Activated CD8-positive, alpha-beta memory T cell treated with anti-CD3 and anti-CD28 coated beads for 24 hours (primary cell): ENCODE measurements around the gene UTY.

ENCODE experiments used
- DNase-seq: peaks from one replicate; pipeline ENCODE4 v3.0.0-alpha.2; 2020

The UTY gene

DNA sequence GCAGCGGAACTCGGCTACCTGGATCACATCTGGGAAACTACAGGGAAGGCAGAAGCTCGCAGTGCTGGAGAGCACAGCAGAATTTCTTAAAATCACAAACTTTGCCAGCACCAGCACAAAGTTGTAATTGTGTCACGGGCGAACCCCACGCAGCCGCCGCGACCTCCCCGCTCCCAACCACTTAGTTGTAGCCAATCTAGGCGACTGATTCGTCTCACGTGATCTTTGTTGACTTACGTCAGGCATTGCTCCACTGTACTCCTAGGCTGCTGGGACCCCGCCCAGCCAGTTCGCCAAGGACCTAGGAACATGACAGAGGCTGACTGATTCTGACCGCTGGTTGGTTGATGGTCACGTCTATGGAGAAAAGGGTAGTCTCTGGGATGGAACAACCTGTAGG, at the start of gene UTY:
UTY (minus strand) TSS at position 206 of the 400 bp plus-strand sequence. CDS start 368 bp downstream, outside the sequence.
- DNase-seq: no peak

- no peak for DNase-seq
Observed at GRCh38 chrY:13520474-13520873, 40.6 kb upstream of the UTY start.

DNA sequence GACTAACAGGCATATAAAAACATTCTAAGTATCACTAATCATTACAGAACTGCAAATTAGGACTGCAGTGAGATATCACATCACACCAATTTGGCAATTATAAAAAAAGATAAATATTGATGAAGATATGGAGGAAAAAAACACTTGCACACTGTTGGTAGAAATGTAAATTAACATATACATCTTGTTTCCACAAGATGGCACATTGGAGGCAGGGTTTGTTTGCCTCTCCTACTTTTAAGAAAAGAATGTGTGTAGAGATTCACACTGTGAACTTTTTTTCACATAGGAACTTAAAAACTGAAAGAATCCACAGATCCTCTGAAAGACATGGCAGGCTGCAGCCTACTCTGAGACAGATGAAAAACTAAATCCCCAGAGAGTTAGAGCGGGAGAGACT, 21.4 kb upstream of the UTY start:
- DNase-seq: no peak

- no peak for DNase-seq
Observed at GRCh38 chrY:13493737-13494136, 13.9 kb upstream of the UTY start.

- DNase-seq: no peak
Observed at GRCh38 chrY:13492408-13492807, 12.6 kb upstream of the UTY start.

DNA sequence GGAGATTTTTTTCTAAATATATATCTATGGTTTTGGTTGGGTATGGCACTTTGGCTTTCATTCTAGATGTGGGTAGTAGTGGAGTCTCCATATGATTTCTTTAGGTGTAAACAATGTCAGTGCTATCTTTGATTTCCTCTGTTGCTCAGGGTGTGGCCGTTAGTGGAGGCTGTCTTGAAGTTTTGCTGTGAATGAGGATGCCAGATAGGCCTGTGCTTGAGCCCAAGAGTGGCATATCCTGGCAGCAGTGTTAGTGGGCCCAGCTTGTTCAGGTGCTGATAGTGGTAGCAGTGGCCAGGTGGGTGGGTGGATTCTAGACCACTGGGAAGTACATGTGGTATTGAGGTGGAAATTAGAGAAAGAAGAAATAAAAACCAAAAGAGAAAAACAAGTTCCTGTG, 8.9 kb upstream of the UTY start:
- no peak for DNase-seq

- no peak for DNase-seq
Observed at GRCh38 chrY:13479121-13479711, 617 bp downstream of the UTY start.

GRCh38 chrY:13478126-13478785, 1.6 kb downstream of the UTY start:
- no peak for DNase-seq

- DNase-seq: no peak
Observed at GRCh38 chrY:13474997-13475396, 4.8 kb downstream of the UTY start.

DNA sequence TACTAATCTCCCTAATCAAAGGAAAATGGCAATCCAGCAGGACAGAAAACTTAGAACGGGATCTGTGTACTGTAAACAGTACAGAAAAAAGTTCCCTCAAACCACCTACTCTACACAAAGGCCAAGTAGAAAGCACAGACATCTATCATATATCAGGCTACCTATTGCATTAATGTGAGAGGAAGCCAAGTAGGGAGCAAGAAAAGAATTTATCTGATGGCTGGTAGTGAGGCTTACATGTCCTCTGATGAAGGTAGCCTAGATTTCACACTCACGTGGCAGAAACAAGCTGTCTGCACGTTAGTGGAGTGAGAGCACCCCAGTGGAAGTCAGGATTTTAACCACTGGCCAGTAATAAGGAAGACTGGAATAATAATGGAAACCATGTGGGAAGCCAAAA, 28.3 kb downstream of the UTY start:
- DNase-seq: no peak

GRCh38 chrY:13450596-13451130, 29.2 kb downstream of the UTY start:
- no peak for DNase-seq

GRCh38 chrY:13445566-13445965, 34.3 kb downstream of the UTY start:
- DNase-seq: no peak

GRCh38 chrY:13443146-13443545, 36.7 kb downstream of the UTY start:
- no peak for DNase-seq

DNA sequence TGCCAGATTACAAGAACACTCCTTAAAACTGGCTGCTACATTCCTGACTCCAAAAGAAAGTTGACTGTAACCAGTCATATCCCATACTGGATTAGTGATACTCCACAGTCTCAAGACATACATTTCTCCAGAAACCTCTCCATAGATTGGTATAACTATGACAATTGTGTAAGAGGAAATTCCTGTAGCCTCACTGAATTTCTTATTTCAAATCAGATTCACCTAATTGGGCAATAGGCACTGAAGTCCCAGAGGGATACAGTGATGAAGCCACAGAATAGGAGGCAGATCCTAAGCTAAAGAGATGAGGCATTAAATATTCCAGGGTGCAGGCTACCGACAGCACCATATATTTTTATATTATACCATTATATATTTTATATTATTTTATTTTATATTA, 39.0 kb downstream of the UTY start:
- no peak for DNase-seq

GRCh38 chrY:13435968-13436937, 43.6 kb downstream of the UTY start:
- DNase-seq: no peak

DNA sequence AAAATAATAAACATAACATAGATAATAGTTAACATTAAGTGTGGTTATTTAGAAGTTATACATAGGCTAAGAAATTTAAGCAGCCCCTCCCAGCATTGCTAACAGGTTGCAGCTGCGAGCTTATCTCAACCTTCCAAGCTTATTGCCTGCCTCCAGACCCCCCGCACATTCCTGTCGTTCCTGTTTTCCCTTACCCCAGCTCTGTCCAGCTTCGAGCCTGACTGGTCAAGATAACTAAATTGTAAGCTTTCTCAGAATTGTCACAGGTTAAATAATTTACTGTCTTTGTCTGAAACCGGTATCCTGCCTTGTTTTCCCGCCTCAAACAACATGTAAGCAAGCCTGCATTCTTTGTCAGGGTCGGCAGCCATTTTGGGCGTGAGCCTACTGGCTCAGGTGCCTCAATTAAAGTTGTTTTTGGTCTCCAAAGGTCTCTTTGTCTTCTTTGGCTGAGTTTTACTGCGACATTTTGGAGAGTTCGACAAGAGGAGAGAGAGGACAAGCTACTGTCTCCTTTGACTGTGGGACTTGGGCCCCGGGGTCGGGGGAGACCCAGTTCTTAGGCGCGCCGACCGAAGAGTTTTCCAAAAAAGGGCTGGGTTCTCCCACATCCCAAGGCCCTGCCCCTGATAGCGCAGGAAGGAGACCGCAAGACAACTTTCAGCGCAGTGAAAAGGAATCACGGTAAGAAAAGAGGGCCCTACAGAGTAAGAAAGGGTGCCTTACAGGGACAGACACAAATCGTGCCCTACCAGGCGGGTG, 44.4 kb downstream of the UTY start:
- DNase-seq: no peak

DNA sequence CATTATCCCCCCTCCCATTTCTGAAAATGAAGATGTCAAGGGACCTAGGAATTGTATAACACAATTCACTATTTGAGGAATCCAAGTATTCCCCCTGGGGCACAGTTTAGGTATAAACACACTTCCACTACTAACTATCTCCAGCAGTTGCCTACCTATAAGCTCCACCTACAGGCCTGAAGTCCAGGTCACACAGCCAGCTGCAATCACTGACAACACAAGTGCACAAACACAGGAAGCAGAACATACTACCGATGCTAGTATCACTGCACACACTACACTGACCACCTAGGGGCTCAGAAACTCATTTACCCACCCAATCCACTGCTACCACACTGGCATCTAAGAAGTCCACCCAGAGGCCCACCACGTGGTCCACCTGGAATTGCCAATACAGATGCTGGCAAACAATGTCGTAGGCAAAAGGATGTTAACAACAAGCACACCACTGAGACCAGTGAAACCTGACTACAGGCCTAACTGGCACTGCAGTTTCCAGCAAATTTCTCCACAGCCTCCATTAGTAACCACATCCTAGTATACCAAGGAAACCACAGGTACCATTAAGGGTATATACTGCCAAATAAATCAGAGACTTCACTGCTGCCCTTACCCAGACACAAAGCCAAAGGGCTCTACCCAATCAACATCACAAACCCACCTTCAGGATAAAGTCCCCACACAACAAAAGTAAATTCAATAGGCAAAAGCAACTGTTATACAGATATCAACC, 47.4 kb downstream of the UTY start:
- DNase-seq: no peak

DNA sequence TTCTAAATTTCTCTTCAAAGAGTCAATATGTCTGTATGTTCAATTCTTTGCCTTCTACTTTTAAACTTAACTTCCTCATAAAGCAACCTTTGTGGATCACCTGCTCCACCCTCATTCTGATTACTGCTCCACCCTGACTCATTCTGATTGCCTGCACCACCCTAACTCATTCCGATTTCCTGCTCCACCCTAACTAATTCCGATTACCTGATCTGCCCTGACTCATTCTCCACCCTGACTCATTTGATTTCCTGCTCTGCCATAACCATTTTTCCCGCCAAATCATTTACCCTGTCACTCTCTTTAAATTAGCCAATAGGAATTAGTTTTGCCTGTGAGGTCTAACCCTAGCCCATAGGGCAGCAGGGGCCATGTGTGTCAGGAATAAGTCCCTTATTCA, 50.3 kb downstream of the UTY start:
- no peak for DNase-seq

DNA sequence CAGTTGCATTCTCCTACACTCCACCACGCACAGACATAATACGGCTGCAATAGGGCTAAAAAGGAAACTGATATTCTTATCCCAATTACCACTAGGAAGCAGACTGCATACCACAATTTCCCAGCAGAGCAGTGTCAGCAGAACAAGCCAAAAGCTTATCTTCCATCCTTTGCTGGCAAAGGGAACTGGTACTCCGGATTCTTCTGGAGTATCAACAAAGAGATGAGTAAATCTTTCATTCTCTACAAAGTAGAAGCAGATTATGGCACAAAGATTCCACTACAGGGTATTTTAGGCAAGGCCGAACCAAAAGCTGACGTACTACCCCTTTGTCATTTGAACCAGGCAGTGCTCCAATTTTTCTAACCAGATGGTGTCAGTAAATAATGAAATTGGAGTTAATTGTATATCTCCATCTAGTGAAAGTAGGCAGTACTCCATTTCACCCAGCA, 56.5 kb downstream of the UTY start:
- DNase-seq: no peak

- no peak for DNase-seq
Observed at GRCh38 chrY:13416869-13417661, 62.8 kb downstream of the UTY start.

- no peak for DNase-seq
Observed at GRCh38 chrY:13415556-13415955, 64.3 kb downstream of the UTY start.
